Hindlimb muscle (tissue), 1 donor: ENCODE data around the gene DUSP16. TPM values are rescaled to one million over a fixed set of nuclear protein-coding genes. Genes with fewer than 3 reads are reported as not detected.
A peak's percentile ranks its signal among the peaks of the same experiment; 100 is the strongest.
"Not testable (repeated sequence)": the region's sequence is repeated elsewhere in the genome, so short reads cannot be mapped to it uniquely, and the experiment has no call there.

Source experiments
- DNase-seq: peaks from one replicate; pipeline ENCODE4 v3.0.0-alpha.2; 2013
- polyA plus RNA-seq: library from polyadenylated mRNA; unstranded; fragments of 120-200 nt; gene quantifications from one replicate; pipeline ENCODE4 v1.2.1, GENCODE V29; 2013; ENCODE audit not compliant: insufficient read length

DUSP16 gene
- polyA plus RNA-seq, 1 donor, result 33.2 TPM

DNA sequence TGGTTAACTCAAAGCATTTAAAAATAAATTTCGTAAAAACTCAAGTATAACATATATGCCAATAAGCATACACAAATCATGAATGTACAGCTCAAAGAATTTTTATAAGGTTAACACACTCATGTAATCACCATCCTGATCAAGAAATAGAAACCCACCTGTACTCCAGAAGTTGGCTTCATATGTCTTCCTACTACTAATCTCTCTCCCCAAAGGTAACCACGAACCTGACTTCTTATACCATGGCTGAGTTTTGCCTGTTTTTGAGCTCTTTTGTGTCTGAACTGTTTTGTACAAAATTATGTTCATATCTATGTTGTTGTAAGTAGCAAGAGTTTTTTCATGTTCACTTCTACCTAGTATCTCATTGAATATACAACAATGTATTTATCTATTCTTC, 18.7 kb downstream of the DUSP16 start:
- DNase-seq, result no peak

DNA sequence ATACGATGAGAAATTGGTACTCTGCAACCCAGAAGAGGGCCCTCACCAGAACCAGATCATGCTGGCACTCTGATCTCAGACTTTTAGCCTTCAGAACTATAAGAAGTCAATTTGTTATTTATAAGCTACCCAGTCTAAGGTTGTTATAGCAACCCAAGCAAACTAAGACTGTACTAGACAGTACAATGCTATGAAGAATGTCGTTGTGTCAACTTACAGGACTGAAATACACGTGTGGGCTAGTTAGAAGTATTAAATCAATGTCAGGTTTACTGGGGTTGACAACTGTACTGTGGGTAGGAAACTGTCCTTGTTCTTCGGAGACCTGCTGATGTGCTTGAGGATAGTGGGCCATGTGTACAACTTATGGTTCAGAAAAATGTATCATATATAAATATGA, 19.7 kb downstream of the DUSP16 start:
- no peak for DNase-seq

DNA sequence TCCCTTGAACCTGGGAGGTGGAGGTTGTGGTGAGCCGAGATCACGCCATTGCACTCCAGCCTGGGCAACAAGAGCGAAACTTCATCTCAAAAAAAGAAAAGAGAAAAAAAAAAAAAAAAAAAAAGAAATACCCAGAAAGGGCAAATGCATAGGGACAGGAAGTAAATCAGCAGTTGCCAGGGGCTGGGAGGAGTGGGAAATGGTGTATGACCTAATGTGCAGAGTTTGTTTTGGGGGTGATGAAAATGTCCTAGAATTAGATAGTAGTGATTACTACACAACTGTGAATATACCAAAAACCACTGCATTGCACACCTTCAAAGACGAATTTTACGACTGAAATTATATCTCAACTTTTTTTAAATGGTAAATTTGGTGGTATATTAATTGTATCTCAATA, 20.4 kb downstream of the DUSP16 start:
- DNase-seq, result no peak

DNA sequence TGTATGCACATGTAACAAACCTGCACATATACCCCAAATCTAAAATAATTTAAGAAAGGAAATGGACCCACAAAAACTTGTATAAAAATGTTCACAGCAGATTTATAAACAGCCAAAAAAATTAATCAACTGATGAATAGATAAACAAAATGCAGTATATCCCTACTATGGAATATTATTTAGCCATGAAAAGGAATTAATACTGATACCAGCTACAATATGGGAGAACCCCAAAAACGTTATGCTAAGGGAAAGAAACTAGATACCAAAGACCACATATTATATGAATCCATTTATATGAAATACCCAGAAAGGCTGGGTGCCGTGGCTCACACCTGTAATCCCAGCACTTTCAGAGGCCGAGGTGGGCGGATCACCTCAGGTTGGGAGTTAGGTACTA, 20.9 kb downstream of the DUSP16 start:
- no peak for DNase-seq

DNA sequence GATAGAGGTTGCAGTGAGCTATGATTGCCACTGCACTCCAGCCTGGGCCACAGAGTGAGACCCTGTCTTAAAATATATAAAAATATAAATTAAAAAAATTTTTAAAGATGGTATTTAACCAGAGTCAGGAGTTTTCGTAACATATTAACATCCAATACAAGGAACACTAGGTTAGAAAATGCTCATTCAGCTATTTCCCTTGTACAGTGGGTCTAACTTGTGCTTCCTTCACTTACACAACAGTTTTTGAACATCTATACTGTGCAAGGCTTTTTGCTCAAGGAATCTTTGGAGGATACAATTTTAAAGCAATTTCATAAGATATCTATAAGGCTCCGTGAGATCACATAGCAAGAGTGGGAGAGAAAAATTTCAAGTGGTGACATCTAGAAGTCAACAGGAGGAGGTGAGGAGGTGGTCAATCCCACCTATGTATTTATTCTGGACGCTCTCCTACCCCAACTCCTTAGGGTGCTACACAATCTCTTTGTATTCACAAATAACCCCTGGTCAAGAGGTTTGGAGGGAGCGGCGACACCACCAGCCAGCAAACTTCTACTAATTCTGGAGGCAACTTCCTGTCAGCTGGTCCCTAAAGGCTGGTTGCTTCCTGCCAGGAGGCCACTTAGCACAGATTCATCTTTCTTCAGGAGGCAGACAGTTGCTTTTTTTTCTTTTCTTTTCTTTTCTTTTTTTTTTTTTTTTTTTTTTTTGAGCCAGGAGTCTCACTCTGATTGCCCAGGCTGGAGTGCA, 22.2 kb downstream of the DUSP16 start:
- no peak for DNase-seq

DNA sequence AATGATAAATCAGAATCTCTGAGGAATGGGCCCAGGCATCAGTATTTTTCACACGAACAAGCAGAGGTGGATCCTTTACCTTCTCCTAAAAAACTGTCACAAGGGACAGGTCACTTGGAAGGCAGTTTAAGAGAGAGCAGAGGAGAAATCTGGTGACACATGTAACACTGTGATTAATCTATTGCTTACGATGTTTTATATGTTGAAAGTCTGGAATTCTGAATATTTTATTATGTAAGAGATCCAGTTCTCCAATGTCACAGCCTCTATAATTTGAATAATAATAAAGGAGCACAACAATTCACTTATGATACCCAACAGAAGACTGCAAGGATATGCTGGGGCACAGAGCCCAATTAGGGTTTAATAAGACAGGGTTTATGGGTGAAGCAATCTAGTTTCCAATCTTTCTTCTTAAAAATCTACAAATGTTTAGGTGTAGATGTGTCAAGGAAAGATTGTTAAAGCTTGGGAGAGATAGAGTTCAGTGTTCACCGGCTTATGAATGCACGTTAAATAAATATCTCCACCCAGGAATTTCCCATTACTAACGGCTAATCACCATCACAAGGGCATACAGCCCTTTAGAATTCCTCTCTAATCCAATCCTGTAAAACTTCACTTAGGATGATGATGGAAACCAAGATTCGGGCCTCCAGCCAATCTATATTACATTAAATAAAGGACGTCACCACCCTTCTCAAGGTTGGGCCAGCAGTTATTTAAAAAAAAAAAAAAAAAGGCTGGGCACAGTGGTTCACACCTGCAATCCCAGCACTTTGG, 23.4 kb downstream of the DUSP16 start:
- DNase-seq, result no peak

DNA sequence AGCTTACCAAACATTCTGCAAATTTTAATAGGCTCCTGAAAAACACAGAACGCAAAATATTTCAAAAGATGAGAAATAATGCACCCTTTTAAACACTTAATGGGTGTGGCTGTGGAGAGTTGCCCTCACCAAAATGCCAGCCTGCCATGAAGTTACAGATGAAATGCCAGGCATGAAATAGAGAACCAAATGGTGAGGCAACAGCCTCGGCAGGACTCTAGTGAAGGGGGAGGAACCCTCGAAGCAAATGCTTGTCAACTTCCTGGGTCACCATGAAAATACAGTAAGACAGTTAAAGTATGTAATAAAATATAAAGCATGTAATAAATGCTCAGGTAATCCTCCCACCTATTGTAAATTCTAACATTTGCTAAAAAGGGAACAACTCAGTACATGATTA, 24.1 kb downstream of the DUSP16 start:
- DNase-seq, result no peak

DNA sequence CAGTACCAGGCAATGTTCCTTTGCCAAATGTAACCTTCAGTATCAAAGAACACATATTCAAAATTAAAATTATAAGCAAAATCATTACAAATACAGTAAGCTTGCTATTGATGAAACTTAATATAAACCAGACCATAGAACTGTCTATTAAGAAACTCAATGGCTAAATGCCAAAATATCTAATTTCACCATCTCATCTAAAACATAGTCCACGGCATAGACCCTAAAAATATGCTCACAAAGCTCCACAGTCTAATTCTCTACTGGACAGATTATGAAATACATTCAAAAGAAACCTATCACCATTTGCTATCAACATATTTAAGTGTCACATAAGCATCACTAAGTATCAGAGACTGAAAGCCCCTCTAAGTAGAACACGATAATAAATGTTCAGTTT, 25.2 kb downstream of the DUSP16 start:
- DNase-seq, result no peak

DNA sequence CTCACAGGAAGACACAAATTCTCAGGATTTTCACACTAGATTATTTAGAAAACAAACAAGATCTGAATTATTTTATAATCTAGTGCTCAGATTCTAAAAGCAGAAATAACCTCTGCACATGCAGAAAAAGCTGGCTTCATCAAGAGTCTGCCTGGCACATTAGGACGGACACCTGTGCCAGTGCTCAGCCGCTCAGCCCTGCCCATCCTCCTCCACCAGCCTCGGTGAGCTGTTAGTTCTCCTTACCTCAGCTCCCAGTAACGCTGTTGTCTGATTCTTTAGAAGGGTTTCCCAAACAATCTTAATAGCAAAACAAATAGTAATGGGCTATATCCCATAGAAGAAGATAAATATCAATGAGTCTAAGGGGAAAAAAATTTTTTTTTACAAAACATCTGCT, 27.7 kb downstream of the DUSP16 start:
- no peak for DNase-seq

DNA sequence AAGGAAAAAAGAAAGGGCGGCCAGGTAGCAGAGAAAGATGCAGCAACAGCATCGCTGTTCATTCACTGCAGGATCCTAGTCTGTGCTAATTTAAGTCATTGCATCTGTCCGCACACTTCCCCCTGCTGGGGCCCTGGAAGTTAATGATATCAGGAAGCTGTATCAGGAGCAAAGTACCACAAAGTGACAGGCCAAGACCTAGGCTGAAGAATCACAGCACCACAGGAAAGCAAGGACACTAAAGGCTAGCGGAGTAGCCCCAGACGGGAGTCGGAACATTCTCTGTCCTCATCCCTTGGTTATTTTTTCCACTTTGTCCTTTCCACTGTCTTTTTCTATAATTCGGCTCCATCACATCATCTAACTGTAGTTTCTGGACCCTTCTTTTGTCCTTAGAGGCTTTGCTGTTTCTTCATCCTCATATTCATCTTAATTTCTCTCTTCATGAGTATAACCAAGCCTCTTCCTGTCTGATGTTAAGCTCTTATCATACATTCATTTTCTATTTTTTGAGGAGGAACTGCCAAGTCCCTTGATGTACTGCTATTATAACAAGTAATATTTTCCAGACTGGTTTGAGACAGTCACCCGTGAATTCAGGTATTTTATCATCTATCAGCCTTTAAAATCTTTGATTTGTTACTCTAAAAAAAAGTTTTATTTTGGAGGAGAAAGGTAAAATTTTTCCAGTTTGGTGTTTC, 28.3 kb downstream of the DUSP16 start:
- DNase-seq, result no peak

DNA sequence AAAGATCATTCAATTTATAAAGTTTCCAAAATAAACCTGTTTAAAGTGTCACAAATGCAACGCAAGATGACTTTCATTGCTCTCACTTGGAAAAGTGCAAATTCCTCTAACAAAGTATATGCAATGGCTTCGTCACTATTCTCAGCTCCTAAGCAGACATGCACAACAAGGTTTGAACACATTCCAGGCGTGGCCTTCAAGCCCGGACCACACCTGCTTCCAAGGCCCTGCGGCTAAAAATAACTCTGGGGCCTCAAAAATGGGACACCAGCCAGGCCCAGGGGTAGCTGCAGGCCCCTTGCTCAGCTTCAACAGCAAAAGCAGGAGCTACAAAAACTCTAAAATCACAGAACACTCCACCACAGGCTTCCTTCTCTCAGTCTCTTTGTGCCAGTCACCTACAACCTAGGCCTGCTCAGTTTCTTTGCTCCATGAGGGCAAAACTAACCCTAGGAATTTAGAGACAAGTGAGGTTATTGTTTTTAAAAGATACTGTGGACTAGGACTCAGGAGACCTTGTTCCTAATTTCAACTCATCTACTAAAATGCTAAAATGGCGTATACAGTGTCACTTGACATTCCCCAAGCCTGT, 29.3 kb downstream of the DUSP16 start:
- peak; percentile 58 for DNase-seq

DNA sequence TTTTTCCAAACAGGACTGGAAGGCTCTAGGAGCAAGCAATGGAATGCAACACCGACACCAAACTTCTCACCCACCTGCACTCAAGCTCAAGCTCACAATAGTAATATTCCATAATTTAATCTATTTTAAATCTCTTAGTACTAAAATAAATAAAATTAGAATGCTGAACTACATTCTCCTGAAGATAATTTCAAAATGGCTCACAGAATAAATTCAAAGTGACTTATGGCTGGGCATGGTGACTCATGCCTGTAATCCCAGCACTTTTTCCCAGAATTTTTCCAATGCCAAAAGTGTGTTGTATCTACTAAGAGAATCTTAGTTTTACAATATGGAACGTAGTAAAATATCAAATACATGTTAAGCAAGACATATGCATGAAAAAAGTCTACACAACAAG, 31.5 kb downstream of the DUSP16 start:
- no peak for DNase-seq

DNA sequence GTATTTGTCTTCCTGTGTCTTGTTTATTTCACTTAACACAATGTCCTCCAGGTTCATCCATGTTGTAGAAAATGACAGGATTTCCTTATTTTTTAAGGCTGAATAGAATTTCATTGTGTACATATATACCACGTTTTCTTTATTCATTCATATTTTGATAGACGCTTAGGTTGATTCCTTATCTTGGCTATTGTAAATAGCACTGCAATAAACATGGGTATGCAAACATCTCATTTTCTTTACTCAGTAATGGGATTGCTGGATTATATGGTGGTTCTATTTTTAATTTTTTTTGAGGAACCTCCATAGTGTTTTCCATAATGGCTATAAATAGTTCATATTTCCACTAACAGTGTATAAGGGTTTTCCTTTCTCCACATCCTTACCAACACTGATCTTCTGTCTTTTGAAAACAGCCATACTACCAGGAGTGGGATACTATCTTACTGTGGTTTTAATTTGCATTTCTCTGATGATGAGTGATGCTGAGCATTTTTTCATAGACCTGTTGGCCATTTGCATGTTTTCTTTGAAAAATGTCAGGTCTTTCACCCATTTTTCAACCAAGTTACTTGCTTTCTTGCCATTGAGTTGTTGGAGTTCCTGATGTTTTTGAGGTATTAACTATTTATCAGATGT, 32.8 kb downstream of the DUSP16 start:
- DNase-seq, result no peak

DNA sequence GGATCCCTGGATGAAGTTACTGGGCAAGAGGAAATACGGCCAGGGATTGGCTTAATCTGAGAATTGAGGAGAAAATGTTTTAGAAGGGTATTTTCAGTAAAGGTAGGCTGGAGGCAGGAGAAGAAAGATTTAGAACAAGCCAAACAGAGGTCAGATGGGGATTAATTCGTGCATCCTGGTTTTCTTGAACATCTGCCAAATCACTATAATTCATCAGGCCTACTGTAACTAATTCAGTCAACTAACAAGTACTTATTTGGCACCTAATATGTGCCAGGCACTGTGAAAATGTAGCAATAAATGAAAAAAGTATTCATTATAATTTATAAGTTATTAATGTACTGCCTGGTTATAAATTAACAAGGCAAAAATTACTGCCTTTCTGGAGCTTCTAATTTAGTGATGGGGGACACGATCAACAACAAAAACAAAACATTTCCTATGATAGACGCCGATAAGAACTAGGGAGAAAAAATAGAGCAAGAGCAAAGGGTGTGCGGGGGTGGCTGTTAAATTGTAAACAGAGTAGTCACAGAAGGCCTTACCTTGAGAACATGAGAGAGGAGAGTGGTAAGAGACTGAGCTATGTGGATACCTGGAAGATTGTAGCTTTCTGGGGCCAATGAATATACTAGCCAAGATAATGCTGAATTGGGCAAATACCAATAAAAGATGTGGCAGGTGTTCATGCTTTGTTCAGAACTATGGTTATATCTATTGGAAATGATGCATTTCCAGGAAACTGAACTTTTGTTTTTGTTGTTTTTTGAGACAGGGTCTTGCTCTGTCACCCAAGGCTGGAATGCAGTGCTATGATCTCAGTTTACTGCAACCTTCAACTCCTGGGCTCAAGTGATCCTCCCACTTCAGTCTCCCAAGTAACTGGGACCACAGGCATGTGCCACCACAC, 34.0 kb downstream of the DUSP16 start:
- DNase-seq, result no peak

DNA sequence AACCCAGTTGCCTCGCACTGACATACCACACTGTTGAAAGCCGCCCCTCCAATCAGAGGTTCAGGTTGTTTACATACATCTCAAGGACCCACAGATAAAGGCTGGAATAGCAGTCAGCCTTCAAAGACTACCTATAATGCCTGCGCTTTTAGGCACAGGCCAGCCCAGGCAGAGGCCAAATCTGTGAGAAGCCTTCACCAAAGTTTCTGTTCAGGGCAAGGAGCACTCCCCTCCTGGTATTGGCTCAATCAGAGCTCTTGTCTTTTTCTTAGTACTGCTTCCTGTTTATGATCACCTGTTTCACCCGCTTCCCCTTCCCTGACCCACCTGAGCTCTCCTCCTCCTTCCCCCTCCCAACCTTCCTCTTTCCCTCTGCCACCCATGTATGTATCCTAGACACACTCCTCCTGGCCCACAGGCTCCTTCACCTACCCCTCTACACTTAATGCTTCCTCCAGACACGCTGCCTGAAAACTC, 34.8 kb downstream of the DUSP16 start:
- no peak for DNase-seq

DNA sequence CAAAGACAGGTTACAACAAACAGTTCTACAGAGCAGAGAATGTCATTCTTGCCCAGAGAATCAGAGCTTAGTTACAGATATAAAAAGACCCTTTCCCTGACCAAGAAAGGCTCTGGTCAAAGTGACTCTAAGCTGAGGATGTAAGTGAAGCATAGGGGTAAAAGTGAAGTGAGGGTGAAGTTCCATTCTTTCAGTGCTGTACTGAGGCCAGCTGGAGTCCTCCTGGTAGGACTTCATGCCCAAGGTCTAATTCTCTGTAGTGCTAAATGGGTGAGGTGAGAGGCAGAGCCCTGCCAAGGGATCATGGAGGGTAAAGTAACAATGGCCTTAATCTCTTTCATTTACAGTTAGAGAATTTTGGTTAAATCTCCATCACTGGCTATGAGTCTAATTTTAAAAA, 38.5 kb downstream of the DUSP16 start:
- no peak for DNase-seq

DNA sequence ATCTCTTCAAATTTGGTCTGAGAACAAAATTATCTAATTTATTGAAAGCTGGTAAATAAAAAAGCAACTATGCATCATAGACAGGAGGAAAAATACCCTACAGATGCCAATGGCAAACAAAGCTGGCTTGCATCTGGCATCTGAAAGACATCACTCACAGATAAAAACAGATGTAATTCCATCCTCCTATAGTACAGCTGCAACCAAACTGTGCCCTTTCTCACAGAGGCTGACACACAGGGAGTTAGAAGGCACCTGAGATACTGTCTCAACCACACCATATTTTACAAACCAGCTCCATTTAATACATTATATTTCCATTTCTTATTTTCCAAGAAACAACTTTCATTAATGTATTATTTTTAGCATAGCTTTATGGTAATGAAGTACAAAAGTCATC, 39.4 kb downstream of the DUSP16 start:
- no peak for DNase-seq

DNA sequence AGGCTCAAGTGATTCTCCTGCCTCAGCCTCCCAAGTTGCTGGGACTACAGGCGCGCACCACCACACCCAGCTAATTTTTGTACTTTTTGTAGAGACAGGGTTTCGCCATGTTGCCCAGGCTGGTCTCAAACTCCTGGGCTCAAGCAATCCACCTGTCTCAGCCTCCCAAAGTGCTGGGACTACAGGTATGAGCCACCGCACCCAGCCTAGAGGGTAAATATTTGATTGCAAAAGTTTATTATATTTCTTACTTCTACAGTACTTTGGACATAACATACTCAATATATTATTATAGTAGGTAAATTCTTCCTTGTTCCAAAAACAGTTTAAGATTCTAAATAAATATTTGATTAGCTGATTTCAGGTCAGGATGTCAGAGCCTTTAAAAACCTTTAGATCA, 40.0 kb downstream of the DUSP16 start:
- not testable (repeated sequence) for DNase-seq

DNA sequence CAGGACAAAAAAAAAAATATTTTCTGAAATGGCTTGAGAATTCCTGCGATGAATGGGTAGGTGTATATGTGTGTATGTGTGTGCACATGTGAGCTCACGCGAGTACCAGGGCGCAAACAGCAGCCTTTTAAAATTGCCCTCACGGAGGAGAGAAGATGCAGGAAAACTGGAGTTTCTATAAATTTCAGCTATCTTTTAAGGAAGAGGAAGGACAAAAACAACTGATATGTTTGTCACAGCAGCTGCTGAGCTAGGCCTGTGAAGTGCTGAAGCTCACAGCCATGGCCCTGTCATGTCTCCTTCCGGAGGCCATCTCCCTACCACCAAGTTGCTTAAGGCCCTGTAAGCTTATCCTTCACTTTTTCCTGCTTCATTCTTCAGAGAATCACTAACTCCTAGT, 40.8 kb downstream of the DUSP16 start:
- DNase-seq, result no peak

DNA sequence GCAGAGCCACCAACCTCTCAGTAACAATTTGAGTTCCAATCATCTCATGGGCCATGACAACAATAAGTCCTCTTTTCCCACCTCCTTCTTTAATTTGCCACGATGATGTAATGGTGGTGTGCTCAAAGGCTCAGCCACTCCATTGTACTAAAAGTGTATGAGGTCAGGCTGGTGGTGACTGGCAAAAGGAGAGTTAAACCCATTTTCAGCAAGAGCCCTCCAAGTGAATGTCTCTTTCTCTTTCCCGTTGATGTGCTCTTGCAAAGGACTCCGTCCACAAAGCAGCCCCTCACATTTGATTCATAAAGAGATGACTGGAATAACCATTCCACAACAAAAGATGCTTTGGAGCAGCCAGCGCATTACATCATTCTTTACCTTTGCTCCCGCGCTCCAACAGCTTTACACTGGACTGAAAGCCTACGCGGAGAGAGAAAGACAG, 41.6 kb downstream of the DUSP16 start:
- DNase-seq, result no peak

DNA sequence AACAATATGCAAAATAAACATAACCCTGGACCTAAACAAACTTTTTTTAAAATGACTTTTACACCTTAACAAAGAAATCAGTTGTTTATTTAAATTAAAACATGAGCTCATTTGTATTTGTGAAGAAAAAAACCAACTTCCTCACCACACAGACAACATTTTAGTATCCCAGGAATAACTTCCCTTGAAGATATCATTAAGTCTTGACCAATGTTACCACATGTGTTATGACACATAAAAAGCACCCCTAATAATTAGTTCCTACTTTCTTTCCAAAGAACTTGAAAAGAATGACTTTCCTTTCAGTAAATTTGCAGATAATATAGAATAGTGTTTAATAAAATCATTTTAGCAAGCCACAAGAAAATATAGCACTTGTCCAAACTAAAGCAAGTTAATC, 42.4 kb downstream of the DUSP16 start:
- DNase-seq, result no peak
